Measurements from ENCODE around the gene COL4A4.

DNA sequence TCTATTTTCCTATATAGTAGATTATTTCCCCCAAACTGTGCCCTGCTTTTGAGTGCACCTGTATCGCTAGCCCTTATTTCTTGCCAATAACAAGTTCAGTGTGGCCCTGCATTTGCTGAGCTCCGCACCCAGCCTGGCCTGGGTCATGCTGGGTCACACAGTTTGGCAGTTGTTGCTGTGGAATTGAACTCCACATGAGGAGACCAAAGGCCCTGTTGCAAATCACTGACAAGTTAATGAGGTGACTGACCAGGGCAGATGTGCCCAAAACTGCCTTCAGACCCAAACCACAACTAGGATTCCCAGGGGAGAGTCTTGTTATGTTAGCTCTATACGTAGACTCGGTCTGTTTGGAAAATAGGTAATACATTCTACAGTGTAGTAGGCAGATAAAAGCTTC lies 31.0 kb downstream of the COL4A4 start:
- TF ChIP-seq CTCF (IDR thresholded peaks at IDR 0.05; ENCODE audit: insufficient read depth, low read length, poor library complexity, severe bottlenecking): no peak
- no peak for TF ChIP-seq EZH2phosphoT487 (conservative IDR thresholded peaks at IDR 0.05; ENCODE audit: low read length)

Measured in SU-DHL-6 (cell line).